ENCODE results near the gene CA10.

- no peak for TF ChIP-seq POLR2AphosphoS5 (IDR thresholded peaks at IDR 0.05; ENCODE audit: low read depth, low read length)
- no peak for TF ChIP-seq REST (IDR thresholded peaks at IDR 0.05; ENCODE audit: insufficient read depth in 1 of 2, low read depth in 2 of 2, low read length in 2 of 2)
Observed at GRCh38 chr17:51673070-51673469, 485.4 kb downstream of the CA10 start.

All from PFSK-1 (cell line).